NCI-H774 (cell line): Measurements from ENCODE around the gene TMX3.

Source experiments
- DNase-seq: peaks from one replicate; lab custom pipeline; 2025; lab: John Stamatoyannopoulos, UW

The TMX3 gene

GRCh38 chr18:68714712-68715496 lies at the start of gene TMX3:
Gene TMX3, minus strand, starts transcription at chr18:68715108. Its CDS starts 127 bp downstream, at chr18:68714981.
- DNase-seq: peak; percentile 93

GRCh38 chr18:68764016-68764415 lies 49.1 kb upstream of the TMX3 start:
- DNase-seq: no peak

- DNase-seq: no peak
Measured at GRCh38 chr18:68763083-68763482, 48.2 kb upstream of the TMX3 start.

- no peak for DNase-seq
Measured at GRCh38 chr18:68759308-68759707, 44.4 kb upstream of the TMX3 start.

- no peak for DNase-seq
Measured at GRCh38 chr18:68757126-68757525, 42.2 kb upstream of the TMX3 start.

DNA sequence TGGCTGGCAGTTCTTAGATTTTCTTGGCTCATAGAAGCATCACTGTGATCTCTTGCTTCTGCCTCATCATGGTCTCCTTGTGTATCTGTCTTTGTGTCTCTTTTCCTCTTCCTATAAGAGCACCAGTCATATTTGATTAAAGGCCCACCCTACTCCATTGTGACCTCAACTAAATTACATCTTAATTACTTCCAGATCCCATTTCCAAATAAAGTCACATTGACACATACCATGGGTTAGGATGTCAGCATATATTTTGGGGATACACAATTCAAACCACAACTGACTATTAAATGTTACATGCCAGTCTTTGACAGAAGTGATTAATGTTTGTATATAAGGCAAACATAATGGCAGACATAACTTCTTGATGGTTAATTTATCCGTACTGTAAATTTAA lies 27.3 kb upstream of the TMX3 start:
- no peak for DNase-seq

DNA sequence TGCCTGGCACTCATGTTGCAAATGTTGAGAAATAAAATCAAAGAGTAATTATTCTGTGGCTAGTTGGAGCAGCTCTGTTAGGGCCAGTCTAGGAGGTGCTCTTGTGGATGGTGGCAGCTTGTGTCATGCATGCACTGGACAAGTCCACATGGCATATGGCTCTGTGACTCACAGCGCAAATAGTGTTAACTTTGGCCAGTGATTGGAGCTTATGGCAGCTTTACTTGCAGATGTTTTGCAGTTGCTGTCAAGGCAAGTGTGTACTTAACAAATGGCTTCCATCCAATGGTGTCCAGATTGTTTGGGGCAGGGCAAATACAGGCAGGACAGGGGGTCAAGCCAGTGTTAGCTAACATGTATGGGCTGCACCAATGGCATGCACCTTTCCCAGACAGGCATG lies 26.1 kb upstream of the TMX3 start:
- DNase-seq: no peak

- DNase-seq: no peak
Measured at GRCh38 chr18:68739462-68739861, 24.6 kb upstream of the TMX3 start.

- DNase-seq: no peak
Measured at GRCh38 chr18:68738564-68738963, 23.7 kb upstream of the TMX3 start.

DNA sequence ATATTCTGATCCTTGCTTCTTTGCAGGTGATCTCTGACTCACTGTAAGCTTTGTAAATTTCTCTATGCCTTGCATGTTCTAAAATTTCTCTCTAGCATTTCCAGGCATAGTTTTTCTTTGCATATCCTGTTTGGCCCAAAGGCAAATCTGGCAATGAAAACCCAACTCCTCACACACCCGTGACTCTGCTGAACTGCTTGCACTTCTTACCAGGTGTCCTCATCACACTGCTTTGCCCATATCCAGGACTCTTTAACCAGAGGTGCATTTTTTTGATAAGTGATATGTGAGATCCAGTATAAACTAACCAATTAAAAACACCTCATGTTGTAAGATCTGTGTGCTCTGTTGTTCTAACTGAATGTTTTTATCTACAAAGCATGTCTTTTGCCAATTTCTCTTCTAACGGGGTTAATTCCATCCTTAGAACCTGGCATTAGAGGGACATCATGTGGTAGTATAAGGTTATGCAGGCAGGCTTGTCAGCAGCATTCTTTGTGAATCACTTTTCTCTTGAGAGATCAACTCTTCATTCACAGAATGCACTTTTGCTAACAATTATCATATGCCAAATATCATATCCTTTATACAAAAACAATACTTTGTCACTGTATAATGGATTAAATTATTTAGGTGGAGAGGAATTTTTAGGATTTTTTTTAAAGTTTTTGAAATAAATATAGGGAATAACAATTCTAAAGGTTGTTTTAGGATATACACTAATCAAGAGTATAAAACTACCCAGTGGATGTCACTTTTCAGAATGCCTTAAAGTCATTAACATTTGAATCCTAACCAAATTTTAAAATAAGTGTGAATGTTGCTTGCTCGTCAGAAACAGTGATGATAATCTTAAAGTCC lies 20.8 kb upstream of the TMX3 start:
- DNase-seq: peak; percentile 6

DNA sequence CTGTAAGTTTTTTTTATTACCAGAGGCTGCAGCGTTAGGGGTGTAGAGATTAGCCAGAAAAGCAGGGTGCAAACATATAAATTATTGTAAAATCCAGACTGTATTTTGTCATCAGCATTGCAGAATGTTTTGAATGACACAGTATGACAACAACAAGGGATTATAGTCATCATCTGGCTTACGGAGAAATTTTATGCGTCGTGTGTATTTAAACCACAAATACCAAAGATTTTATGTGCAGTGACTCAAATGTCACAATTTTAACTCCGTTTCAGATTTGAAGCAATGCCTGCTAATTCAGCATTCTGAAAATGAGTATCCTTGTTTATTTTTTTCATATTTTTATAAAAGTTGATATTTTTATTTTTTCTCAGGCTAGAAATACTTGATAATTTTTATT lies 19.4 kb upstream of the TMX3 start:
- no peak for DNase-seq

GRCh38 chr18:68733707-68734106 lies 18.8 kb upstream of the TMX3 start:
- no peak for DNase-seq

DNA sequence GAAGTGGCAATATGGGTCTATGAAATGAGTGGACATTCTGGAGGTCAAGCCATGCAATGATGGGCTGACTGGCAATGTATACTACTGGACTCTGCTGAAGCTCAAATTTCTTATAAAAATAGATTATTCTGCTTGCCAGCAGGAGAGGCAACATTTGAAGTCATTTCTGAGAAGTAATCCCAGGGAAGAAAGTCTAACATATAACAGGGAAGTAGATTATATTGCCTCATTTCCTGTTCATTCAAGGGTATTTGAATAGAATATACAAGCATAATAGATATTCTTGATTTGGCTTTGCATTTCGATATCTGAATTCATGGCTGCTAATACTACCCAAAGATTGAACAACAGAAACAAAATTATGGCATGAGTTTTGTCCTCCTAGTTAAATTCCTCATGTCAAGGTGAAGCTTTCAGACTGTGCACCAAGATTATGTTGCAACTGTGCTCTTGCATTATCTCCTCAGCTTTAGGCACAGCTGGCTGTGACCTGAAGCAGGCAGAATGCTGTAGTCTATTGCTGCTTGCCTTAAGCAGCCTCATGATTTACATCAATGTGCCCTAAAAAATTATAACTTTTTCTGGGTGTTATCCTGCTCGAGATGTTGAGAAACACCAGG lies 13.3 kb upstream of the TMX3 start:
- no peak for DNase-seq

DNA sequence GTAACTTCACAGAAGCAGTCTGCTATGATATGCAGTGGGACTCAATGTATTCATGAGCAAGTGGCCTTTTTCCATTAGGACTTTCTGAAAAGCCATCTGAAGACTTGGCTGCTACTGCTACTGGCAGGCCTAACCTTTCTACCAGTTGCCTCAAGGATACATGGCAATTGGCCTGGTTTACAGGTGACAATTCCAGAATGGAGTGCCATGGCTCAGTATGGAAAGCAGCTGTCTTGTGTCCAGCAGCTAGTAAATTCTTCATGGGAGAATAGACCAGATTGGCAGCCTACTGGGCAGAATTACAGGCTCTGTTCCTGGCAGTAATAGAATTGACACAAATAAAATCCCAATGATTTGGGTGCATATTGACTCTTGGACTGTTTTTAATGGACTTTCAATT lies 12.6 kb upstream of the TMX3 start:
- no peak for DNase-seq

- no peak for DNase-seq
Measured at GRCh38 chr18:68725346-68725745, 10.4 kb upstream of the TMX3 start.

DNA sequence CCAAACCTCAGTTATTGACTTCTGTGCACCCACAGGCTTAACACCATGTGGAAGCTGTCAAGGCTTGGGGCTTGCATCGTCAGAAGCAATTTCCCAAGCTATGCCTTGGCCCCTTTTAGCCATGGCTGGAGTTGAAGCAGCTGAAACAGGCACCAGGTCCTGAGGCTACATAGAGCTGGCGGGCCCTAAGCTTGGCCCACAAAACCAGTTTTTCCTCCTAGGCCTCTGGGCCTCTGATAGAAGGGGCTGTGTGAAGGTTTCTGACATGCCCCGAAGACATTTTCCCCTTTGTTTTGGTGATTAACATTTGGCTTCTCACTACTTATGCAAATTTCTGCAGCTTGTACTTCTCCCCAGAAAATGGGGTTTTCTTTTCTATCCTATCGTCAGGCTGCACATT lies 9.1 kb upstream of the TMX3 start:
- no peak for DNase-seq

GRCh38 chr18:68723539-68723938 lies 8.6 kb upstream of the TMX3 start:
- no peak for DNase-seq

GRCh38 chr18:68722821-68723220 lies 7.9 kb upstream of the TMX3 start:
- DNase-seq: no peak

DNA sequence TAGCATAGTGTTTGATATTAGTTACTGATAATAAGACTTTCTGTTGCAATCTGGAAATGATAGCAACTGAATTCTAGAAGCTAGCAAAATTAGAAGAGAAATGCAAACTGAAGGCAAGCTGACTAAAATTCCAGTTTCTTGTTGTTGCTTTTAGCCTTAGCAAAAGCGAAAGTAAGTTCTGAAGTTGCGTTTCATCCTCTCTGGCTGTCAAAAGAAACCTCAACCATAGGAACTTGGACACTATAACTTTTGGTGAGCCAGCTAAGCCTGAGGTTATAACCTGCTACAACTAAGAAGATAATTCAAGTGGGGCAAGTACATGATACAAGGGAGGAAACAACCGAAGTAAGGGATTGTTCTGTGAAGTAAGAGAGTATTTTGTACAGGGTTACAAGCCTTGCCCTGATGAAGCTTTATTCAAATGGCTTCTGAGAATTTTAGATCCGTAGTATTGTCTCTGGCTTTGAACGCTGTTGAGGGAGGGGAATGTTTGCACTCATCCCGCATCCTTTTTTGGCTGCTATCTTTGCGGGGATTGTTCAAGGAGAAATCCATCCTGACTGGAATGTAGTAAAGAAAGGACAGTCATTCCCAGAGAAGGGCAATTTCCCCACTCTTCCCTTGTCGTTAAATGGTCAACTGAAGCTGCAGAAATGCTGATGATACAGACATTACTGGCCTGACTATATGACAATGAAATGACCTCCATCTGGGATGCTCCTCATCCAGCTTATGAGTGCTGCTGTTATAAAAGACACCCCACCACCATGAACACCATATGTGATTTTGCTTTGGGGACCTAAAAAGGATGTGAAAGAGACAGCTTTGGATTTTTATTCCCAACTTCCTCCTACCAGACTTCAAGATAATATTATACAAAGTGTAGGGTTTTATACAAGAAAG lies 7.0 kb upstream of the TMX3 start:
- no peak for DNase-seq

GRCh38 chr18:68714366-68714711 lies 569 bp downstream of the TMX3 start:
- DNase-seq: no peak

DNA sequence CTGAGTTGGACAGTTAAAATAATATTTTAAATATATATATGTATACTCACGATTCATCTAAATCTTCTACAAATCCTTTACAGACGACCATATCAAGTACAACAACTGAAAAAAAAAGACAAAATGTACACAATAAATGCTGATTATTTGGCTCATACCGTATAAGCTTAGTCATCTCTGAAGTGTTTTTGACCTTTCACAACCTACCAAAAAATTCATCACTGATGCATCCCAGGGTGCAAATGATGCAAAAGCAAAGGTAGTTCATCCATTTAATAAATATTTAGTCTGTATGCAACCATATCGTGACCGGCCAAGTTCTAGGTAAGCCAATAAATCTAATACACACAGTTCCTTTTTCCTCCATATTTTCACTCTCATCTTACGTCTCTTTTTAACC lies 1.1 kb downstream of the TMX3 start:
- DNase-seq: no peak

GRCh38 chr18:68713131-68713530 lies 1.8 kb downstream of the TMX3 start:
- DNase-seq: no peak
